NCI-H2227 (cell line): ENCODE data around the gene NDUFB4.
"Not testable (repeated sequence)": the region's sequence is repeated elsewhere in the genome, so short reads cannot be mapped to it uniquely, and the experiment has no call there.

Experiments
- DNase-seq: peaks from one replicate; lab custom pipeline; 2025; ENCODE audit not compliant: unreplicated experiment; lab: John Stamatoyannopoulos, UW

The NDUFB4 gene

DNA sequence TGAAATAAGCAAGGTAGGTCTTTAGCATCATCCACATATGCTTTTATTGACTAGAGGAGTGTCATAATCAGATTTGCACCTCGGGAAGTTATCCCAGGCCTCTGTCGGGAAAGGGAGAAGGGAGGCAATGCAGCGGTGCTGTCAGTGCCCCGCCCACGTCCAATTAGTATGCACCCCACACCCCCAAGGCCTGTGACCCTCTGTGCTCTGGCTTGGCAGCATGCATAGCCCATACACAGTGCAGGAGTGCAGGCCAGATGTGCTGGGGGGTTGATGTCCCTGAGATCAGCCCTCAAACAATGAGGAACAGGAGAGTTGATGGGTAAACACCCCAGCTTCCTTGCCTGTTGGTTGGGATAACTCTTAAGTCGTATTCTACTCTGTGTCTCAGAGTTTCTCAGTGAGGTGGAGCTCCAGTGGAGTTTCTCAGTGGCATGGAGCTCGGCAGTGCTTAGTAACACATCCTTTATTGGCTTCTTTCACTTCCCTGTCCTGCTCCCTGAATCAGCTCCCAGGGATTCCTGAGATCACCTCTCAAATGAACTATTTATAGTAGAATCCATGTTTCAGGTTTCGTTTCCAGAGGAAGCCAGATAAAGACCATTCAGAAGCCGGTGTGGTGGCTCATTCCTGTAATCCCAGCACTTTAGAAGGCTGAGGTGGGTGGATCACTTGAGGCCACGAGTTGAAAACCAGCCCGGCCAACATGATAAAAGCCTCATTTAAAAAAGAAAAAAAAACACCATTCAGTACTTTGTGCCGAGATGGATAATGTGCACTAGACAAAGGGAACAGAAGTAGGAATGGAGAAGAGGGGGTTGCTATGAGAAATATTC lies 26.7 kb upstream of the NDUFB4 start:
- DNase-seq = no peak

DNA sequence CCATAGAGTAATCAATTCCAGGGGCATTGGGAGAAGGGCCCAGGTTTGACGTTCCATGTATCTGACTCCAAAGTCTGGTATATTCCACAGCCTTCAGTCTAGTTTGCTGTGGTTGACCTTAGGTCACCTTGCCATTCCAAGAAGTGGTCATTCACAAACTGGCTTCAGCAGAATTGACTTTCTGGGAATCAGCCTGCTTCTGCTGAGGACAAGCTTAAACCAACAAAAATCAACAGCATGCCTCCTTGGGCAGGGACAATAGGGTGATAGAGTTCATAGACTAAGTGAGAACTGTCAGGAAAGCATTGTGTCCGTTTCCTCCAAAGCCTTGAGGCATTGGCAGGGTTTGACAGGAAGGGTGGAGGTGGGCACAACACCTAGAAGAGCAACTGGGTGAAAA lies 24.1 kb upstream of the NDUFB4 start:
- DNase-seq = no peak

DNA sequence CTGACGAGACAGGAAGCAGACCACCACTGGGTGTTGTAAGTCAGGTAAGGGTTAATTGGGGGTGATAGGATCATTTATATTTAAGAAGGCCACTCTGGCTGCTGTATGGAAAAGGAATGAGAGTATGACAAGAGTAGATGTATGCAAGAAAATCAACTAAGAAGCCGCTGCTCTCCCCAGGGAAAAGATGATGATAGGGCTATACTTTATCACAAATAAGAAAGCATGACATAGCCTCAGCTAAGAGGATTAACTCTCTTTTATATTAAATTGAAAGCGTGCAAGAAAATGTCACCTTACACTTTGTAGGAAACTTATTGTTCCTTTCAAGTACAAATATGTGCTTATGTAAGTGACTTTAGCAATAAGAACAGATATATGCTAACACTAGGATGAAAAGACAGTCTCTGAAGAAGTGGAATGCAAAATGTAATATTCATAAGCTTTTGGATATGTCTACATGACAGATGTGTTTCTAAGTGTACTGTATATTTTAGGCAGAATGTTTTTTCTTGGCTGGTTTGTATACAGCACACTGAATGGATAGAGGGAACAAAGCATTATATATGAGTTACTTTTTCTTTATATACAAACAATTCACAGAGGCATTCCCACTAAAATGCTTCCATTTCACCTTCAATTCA lies 8.7 kb upstream of the NDUFB4 start:
- no peak for DNase-seq

DNA sequence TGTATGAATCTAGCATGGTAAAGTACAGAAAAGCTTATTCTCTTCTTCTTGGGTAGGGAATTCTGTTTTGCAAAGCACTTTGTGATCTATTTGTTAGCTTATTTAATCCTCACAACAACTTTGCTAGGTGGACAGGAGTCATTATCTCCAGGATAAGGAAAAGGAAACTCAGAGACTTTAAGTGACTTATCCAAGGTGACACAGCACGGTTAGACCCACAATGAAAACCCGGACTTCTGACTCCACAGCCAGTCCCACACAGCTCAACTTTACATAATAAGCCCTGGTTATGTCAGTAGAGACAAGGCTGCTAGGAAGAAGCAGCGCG lies 384 bp upstream of the NDUFB4 start:
- DNase-seq = no peak

DNA sequence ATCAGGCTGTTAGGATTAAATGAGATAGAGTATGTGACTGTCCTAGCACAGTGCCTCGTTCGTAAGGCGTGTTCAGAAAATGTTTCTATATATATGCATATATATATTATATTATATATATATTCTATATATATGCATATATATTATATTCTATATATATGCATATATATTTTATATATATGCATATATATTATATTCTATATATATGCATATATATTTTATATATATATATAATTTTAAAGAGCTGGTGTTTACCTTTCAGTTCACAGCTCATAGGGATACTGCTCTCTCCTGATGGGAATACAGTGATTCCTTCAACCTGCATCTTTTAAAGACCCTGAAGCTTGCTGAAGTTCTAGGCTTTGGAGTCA lies 702 bp downstream of the NDUFB4 start:
- no peak for DNase-seq

DNA sequence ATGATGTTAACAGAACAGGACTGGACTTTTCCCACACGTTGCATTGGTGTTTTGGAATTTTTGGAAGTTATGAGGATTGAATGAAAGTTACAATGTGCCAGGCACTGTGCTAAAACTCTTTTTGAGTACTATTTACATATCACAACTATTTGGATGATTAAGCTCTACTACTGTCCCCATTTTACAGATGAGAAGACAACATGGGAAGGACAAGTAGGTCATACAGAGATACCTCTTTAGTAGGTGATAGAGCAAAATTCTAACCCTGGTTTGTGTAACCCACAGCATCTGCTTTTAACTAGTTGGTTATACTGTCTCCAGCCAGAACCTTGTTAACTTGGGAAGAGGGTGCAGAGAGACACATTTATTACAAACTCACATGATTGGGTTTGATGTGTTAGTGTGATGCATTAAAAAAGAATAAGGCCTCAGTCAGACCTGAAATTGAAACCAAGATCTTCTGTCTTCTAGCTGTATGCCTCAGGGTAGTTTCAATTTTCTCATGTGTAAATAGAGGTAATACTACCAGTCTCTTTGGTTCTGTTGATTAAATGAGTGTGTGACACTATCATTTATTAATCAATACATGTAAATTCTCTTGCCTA lies 1.4 kb downstream of the NDUFB4 start:
- no peak for DNase-seq

DNA sequence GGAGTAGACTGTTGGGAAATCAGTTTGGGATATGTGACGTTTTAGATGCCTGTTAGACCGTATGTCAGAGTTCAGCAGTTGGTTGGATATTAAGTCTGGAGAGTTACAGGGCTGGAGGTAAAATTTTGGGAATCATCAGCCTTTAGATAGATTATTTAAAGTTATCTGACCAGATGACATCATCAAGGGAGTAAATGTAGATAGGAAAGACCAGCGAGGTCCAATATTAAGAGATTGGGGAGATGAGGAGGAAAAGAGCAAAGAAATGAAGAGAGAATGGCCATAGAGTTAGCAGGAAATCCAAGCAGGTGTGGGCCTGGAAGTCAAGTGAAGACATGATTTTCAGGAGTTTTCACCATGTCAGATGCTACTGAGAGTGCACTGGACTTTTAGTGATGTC lies 3.1 kb downstream of the NDUFB4 start:
- DNase-seq = no peak

DNA sequence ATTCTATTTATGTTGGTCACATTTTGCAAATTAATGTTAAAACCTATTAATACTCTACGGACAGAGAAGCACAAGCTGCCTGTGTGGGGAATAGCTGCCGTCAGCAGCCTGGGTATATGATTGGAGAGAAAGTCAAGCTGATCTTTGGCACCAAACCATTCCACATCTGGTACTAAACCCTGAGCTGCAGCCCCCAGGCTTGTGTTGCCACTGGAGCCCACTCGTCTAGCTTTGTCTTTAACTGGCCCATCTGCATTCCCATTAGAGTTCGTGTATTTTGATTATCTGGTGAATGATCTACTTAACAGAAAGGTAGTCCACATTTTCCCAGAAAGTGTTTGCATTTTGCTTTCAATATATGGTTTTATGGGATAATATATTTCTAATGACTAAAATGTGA lies 5.4 kb downstream of the NDUFB4 start:
- no peak for DNase-seq

DNA sequence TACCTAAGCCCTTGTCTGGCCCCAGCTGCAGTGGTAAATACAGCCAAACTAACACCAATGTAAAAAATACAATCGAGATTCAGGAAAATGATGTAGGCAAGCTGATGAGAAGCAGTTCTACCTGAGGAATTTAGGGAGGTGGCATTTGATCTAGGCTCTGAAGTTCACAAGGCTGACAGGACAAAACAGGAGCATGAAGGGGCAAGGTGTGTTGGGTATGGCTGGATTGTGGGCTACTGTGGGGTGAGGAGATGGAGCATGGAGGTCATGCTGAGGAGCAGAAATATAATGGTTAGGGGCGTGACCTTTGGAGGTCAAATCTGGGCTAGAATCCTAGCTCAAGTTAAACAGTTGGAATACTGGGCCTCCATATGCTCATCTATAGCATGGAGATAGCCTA lies 6.5 kb downstream of the NDUFB4 start:
- DNase-seq = no peak

DNA sequence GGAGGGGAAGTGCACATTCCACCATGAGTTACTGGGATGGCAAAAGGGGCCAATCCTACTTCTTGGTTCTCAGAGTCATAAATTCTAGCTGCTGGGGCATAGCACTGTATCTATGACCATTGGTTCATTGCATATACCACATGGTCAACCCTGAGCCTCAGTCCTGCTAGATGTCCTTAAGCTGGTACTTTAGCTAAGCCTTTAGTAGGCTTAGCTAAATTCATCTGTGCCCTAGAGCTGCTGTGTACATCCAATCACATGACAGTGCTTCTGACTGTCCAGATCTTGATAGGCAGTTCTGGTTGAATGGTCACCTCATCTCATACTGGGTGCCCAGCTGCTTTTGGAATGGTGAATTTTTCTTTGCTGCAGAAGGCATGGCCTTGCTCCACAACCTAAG lies 8.2 kb downstream of the NDUFB4 start:
- DNase-seq = no peak

DNA sequence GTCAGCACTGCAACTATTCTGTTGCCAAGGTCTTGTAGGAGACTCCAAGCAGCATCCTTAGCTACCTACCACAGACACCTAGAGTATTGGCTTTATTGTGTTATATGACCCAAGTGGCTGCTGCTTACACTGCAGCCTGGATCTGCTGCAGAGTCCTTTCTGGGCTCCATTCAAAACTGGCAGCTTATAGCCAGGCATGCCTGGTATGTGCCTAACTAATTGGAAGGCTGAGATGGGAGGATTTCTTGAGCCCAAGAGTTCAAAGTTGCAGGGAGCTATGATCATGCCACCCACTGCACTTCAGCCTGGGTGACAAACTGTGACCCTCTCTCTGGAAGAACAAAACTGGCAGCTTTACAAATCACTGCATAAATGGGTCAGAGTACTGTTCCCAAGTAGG lies 8.6 kb downstream of the NDUFB4 start:
- DNase-seq = no peak

DNA sequence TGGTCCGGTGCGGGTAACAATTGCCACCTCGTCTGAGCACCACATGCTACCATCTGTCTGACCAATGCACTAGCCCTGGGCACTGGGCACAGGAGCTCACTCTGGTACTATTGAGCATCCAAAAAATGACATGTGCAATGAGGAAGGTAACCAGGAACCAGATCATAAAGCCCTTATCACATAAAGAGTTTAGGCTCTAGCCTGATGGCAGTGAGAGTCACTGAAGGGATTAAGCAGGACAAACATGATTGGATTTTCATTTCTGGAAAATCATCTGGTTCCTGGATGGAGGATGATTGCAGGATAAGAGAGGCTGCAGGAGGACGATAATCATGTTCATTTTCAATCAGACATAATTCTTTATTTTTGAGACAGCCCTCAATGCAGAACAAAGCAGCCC lies 12.4 kb downstream of the NDUFB4 start:
- DNase-seq = no peak

DNA sequence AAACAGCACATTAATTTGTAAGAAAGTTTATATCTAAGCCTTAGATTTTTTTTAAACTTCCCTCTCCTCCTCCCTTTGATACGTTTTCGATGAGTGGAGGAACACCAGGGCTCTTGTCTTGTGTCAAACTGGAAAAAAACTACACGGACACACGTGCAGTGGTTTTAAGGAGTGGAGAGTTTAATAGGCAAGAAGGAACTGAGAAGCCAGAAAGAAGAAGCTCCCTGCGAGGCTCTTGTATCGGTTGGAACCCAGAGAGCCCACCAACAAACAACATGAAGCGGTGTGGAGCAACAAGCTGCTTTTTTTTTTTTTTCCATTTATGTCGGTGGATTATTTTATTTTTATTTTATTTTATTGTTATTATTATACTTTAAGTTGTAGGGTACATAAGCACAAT lies 18.6 kb downstream of the NDUFB4 start:
- no peak for DNase-seq

DNA sequence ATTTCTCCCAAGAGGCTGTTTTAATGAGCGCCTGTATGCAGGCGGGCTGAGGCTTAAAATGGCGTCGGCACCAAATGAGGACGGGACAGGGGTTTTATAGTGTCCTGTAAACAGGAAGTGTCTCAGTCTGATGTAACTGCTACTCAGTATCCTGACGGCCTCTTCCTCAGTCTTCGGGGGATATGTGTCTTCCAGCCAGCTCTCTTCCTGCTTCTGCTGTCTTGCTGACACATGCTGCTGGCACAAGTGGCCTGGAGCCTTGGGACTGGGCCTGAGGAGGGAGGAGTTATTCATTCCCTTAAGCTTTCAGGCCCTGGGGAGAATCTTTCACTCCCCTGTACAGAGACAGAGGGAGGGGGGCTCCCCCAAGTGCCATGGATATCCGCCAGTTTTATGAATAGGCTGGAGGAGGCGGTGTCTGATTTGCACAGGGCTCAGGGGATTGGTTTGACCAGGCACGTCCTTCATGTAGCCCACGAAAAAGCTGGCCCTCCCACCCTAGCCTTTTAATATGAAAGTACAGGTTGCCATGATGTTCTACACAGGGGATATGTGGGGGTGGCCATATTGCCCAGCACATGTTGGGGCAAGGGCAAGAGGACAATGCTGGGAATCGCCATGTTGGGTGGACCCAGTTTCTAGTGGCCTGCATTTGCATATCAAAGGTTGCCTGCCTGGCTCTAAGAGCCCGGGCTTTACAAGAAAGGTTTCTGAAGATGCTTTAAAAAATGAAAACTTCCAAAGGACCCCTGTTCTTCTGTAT lies 19.9 kb downstream of the NDUFB4 start:
- DNase-seq = no peak

DNA sequence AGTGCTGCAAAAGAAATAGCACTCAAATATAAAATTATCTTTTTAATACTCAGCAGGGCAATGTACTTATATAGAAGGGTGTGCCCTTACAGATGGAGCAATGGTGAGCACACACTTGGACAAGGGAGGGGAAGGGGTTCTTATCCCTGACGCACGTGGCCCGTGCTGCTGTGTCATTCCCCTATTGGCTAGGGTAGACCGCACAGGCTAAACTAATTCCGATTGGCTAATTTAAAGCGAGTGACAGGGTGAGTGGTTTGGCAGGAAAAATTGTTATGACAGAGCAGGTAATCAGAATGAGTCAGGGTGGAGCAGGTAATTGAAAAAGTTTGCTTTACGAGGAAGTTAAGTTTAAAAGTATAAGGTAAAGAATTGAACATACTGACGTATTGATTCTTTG lies 20.6 kb downstream of the NDUFB4 start:
- DNase-seq = not testable (repeated sequence)

DNA sequence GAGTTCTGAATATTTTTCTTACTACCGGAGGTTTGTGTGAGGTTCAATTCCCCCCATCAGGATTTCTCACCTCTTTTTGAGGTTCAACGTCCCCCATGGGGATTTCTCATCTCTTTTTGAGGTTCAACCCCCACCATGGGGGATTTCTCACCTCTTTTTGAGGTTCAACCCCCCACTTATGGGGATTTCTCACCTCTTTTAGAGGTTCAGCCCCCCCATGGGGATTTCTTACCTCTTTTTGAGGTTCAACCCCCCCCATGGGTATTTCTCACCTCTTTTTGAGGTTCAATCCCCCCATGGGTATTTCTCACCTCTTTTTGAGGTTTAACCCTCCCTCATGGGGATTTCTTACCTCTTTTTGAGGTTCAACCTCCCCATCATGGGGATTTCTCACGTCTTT lies 26.3 kb downstream of the NDUFB4 start:
- no peak for DNase-seq

DNA sequence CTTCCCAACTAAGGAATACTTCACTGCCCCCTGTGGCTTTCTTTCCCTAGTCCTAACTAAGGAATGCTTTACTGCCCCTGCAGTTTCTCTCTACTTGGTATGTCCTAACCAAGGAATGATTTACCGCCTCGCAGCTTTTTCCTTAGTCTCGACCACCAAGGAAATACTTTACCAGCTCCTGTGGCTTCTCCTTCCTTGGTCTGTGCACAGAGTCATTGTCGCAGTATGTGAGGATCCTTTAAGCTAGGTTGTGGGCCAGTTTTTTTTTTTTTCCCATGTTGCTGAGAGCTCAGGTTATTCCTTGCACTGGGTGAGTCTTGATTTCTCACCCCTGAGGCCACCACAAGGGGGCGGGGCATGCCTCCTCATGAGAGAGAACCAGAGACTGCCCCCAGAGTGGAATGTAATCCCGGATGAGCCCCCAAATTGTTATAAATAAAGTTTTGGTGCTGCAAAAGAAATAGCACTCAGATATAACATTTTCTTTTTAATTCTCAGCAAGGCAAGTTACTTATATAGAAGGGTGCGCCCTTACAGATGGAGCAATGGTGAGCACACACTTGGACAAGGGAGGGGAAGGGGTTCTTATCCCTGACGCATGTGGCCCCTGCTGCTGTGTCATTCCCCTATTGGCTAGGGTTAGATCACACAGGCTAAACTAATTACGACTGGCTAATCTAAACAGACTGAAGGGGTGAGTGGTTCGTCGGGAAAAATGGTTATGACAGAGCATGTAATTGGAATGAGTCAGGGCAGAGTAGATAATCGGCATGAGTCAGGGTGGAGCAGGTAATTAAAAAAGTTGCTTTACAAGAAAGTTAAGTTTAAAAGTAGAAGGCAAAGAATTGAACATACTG lies 27.0 kb downstream of the NDUFB4 start:
- no peak for DNase-seq

DNA sequence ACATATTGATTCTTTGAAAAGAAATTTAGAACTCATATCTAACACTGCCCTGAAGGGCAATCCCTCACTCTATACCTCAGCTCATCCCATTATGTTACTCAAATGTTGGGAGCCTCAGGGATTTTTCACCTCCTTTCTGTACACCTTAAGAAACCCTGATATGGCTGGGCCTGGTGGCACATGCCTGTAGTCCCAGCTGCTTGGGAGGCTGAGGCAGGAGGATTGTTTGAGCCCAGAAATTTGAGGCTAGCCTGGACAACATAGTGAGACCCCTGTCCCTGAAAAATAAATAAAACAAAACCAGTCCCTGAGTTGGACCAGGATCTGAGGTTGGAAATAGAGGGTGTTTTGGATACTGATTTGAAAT lies 27.6 kb downstream of the NDUFB4 start:
- no peak for DNase-seq

DNA sequence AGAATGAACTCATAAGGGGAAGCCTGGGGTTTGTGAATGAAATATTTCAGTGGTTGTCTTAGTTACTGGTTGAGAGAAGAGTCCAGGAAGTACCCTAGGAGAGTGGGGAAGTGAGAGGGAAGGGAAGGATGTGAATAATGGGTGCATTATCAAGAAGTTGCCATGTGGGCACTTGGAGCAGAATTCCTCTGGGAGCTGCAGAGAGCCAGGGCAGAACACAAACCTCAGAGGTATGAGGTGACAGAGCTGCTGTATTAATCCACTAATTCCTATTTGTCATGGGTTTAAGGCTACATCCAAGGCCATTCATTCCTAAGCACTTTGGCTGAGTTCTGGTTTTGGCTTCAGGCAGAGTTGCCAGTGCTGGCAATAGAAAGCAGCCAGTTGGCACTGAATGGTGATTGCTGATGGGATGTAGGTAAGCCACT lies 29.0 kb downstream of the NDUFB4 start:
- no peak for DNase-seq

DNA sequence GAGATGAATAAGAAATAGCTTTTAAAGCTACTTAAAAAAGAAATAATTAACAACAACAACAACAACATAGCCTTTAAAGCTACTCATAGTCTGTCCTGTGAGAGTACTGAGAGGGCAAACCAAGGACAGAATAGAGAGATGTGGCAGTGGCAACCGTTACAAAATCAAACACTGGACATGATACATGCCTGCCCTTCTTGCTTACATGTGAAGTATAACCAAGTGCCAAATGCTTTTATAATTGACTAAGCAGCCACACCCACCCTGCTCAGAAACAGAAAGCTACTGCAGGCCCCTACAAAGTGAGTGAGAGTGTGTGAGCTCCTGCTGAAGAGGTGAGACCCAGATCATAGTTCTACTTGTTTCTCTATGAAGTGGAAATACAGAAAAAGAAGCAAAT lies 38.4 kb downstream of the NDUFB4 start:
- DNase-seq = no peak

DNA sequence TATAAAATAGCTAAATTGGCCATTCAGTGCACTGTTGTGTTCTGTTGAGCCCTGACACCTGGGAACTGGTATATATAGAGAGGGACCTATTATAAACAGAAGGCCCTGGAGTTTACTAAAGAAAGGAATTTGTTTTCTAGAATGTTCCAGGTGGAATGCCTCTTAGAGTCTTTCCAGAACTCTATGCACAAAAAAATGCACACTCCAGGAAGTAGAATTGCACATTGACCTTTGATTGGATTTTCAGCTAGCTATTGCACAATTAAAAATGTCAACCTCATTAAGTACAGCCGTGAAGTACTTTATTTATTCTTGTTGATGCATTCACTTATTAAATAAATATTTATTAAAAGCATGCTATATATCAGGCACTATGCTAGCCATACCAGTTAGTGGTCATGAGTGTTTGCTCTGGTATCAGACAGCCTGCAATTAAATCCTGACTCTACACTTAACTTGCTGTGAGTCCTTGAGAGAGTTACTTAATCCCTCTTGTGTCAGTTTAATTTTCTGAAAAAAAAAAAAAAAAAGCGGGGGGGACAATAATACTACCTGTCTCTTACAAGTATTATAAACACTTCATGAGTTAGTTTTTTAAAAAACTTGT lies 40.8 kb downstream of the NDUFB4 start:
- no peak for DNase-seq
